GM12878 (cell line): Measurements from ENCODE around the gene WTIP. TPM values are rescaled to one million over a fixed set of nuclear protein-coding genes. Genes with fewer than 3 reads are reported as not detected.

Experiments used
- ATAC-seq: fragments of 200-7000 bp; cut with Tn5 transposase; 3 replicates; pipeline ENCODE4 v1.9.1; 2020; ENCODE audit warnings: mild to moderate bottlenecking, moderate library complexity
- BruUV-seq: library from RNA; stranded (reverse); fragments of 400-500 nt; replicated peaks from 2 replicates; lab custom pipeline; 2021; lab: Mats Ljungman, UMichigan
- CTCF ChIA-PET: fragments of 300-600 bp; sonication (Branson Sonifier 250); formaldehyde crosslinking; extraction: SDS; loops from one replicate; lab custom pipeline; 2021; ENCODE audit warnings: inconsistent platforms; lab: Yijun Ruan, JAX
- POLR2A ChIA-PET: fragments of 350-600 bp; formaldehyde crosslinking; extraction: SDS; loops from one replicate; lab custom pipeline; 2021; ENCODE audit warnings: inconsistent platforms; lab: Charles Lee
- RAD21 ChIA-PET: fragments of 300-600 bp; sonication (Branson Sonifier 250); formaldehyde crosslinking; loops from one replicate; lab custom pipeline; 2023; ENCODE audit warnings: antibody characterized with exemption; ENCODE audit not compliant: unreplicated experiment; lab: Charles Lee
- SMC1A ChIA-PET: fragments of 300-600 bp; sonication (Branson Sonifier 250); formaldehyde crosslinking; loops from one replicate; lab custom pipeline; 2023; ENCODE audit not compliant: unreplicated experiment, uncharacterized antibody; lab: Charles Lee
- DNase-seq: peaks from one replicate; pipeline ENCODE4 v3.0.0-alpha.2; 2011; ENCODE audit warnings: low read depth, low spot score
- FAIRE-seq: peaks from 3 replicates; lab custom pipeline; 2011; peaks lifted over from hg19 to GRCh38; lab: Jason Lieb, UNC
- H2AFZ ChIP-seq: 2 replicates; pipeline ENCODE4 v1.6.0; 2011; ENCODE audit warnings: low read depth, low read length, control low read depth; ENCODE audit not compliant: control insufficient read depth
- H3K27ac ChIP-seq: 2 replicates; pipeline ENCODE4 v1.5.1; 2011; ENCODE audit warnings: control low read depth; ENCODE audit not compliant: control insufficient read depth, insufficient read depth
- H3K27me3 ChIP-seq, 2 experiments: replicated peaks in 1 of 2; 2 replicates each; pipeline versions ENCODE4 v1.6.0 to v1.6.1; 2011; ENCODE audit warnings: low read length in 1 of 2; ENCODE audit not compliant: control insufficient read depth in 2 of 2, insufficient read depth in 2 of 2
- H3K36me3 ChIP-seq, 2 experiments: 2 replicates each; pipeline ENCODE4 v1.5.1; 2011; ENCODE audit warnings: low read length in 1 of 2; ENCODE audit not compliant: control insufficient read depth in 2 of 2, insufficient read depth in 2 of 2
- H3K4me1 ChIP-seq: 2 replicates; pipeline ENCODE4 v1.6.1; 2011; ENCODE audit warnings: mild to moderate bottlenecking, low read length, moderate library complexity, mixed read lengths; ENCODE audit not compliant: control insufficient read depth, insufficient read depth
- H3K4me2 ChIP-seq: 2 replicates; pipeline ENCODE4 v1.6.0; 2011; ENCODE audit warnings: control low read depth; ENCODE audit not compliant: control insufficient read depth, insufficient read depth
- H3K4me3 ChIP-seq: fragments of 200-600 bp; sonication (generic); 2 replicates; pipeline ENCODE4 v1.5.1; 2016
- H3K79me2 ChIP-seq: 2 replicates; pipeline ENCODE4 v1.6.0; 2011; ENCODE audit warnings: low read length; ENCODE audit not compliant: control insufficient read depth, insufficient read depth
- H3K9ac ChIP-seq: 2 replicates; pipeline ENCODE4 v1.8.0; 2011; ENCODE audit warnings: low read length, control low read depth, mixed read lengths; ENCODE audit not compliant: control insufficient read depth, insufficient read depth
- H3K9me3 ChIP-seq: replicated peaks from 3 replicates; pipeline ENCODE4 v1.5.1; 2011; ENCODE audit warnings: mild to moderate bottlenecking, low read length; ENCODE audit not compliant: control insufficient read depth, insufficient read depth
- H4K20me1 ChIP-seq: 2 replicates; pipeline ENCODE4 v1.6.0; 2011; ENCODE audit not compliant: control insufficient read depth, insufficient read depth
- BACH1 ChIP-seq: fragments of 450-650 bp; IDR thresholded peaks from 2 replicates; pipeline ENCODE4 v1.6.1; 2017; ENCODE audit warnings: mild to moderate bottlenecking, borderline replicate concordance
- BCLAF1 ChIP-seq: fragments of 450-650 bp; IDR thresholded peaks from 2 replicates; pipeline ENCODE4 v1.6.1; 2017; ENCODE audit warnings: antibody characterized with exemption, mild to moderate bottlenecking, moderate library complexity
- BRCA1 ChIP-seq: IDR thresholded peaks from 2 replicates; pipeline ENCODE4 v1.6.1; 2011; ENCODE audit warnings: low read depth, low read length, improper control_type of control experiment
- CEBPZ ChIP-seq: fragments of 150-350 bp; IDR thresholded peaks from 2 replicates; pipeline ENCODE4 v1.6.1; 2016; ENCODE audit warnings: low read depth, low read length
- EGR1 ChIP-seq, 2 experiments: IDR thresholded peaks; 1 replicate in 1 of 2; 2 replicates in 1 of 2; pipeline ENCODE4 v1.6.1; 2011 to 2012; ENCODE audit warnings: low read depth in 2 of 2, low read length in 2 of 2, borderline replicate concordance in 1 of 2, mild to moderate bottlenecking in 1 of 2, moderate library complexity in 1 of 2
- GABPA ChIP-seq: IDR thresholded peaks from 2 replicates; pipeline ENCODE4 v1.6.1; 2014; ENCODE audit warnings: antibody characterized with exemption, low read depth, mild to moderate bottlenecking, inconsistent platforms
- NBN ChIP-seq: fragments of 450-650 bp; IDR thresholded peaks from 2 replicates; pipeline ENCODE4 v1.6.1; 2016
- PML ChIP-seq: IDR thresholded peaks from 2 replicates; pipeline ENCODE4 v1.6.1; 2012; ENCODE audit warnings: low read length, inconsistent platforms
- RUNX3 ChIP-seq: IDR thresholded peaks from 2 replicates; pipeline ENCODE4 v1.6.1; 2012; ENCODE audit warnings: low read length, inconsistent platforms
- SUZ12 ChIP-seq: fragments of 200-600 bp; sonication (generic); IDR thresholded peaks from one replicate; pipeline ENCODE4 v1.6.1; 2018; ENCODE audit warnings: antibody characterized with exemption, mild to moderate bottlenecking; ENCODE audit not compliant: unreplicated experiment
- WRNIP1 ChIP-seq: IDR thresholded peaks from 2 replicates; pipeline ENCODE4 v1.6.1; 2011; ENCODE audit warnings: low read depth, low read length, improper control_type of control experiment, borderline replicate concordance
- WGBS: methylation state at CpG from one replicate; pipeline ENCODE4 v1.1.6; 2016; ENCODE audit warnings: low lambda C conversion rate; ENCODE audit not compliant: insufficient replicate concordance, insufficient coverage; ENCODE audit errors: missing lambda C conversion rate; 5-methylcytosine and 5-hydroxymethylcytosine counted together
- in situ Hi-C: fragments of 300-500 bp; cut with MboI; formaldehyde crosslinking; loops from 9 replicates; pipeline ENCODE4 v1.14.3; 2018; ENCODE audit warnings: mixed read lengths
- intact Hi-C: fragments of 100-400 bp; cut with micrococcal nuclease; formaldehyde crosslinking; loops from one replicate; pipeline ENCODE4 v1.14.2; 2022; ENCODE audit not compliant: unreplicated experiment
- polyA plus RNA-seq, 11 experiments: library from polyadenylated mRNA; depleted of rRNA in 4 of 11; unstranded in 6 of 11; stranded (reverse) in 5 of 11; fragments of >200 nt; fragmentation: Nextera tagmentation in 4 of 11; fragmentation: Illumina TruSeq in 1 of 11; extraction: Ambion mirVana in 4 of 11; extraction: Trizol in 1 of 11; gene quantifications; 1 replicate in 1 of 11; 2 replicates in 10 of 11; pipeline versions ENCODE4 v1.2.1 to v1.2.3, GENCODE V29; 2011 to 2016; ENCODE audit warnings: inconsistent platforms in 2 of 11, missing spikeins in 2 of 11, low read depth in 1 of 11
- total RNA-seq, 4 experiments: library from RNA; depleted of rRNA in 3 of 4; stranded (reverse); fragments of >200 nt in 3 of 4; fragmentation: Illumina TruSeq in 1 of 4; extraction: Trizol in 1 of 4; gene quantifications; 2 replicates each; pipeline versions ENCODE4 v1.2.1 to v1.2.3, GENCODE V29; 2013 to 2021

Gene WTIP
- total and polyA plus RNA-seq, 10 of the 15 experiments (the other 5 are each of a cell fraction or from before 2014, with no cell fraction given) = 0.06 to 0.77 (median 0.17) TPM; not detected in 2

GRCh38 chr19:34448191-34448590 is 33.4 kb upstream of the WTIP start:
- CTCF ChIA-PET = no interaction called here
- WGBS = 100% methylated on average over 3 of the region's 3 CpGs
- Histone ChIP-seq H3K4me1 (no peaks in the 10 kb centered on the region), H3K79me2 (no peaks in the 10 kb centered on the region), H3K9me3 (no peaks in the 10 kb centered on the region)
- TF ChIP-seq PML (no peak), BACH1 (no peak), RUNX3 (no peak), NBN (no peak), SUZ12 (no peak), WRNIP1 (no peak), EGR1 (IDR thresholded peaks at IDR 0.05; ENCODE audit: borderline replicate concordance in 1 of 2, low read depth in 2 of 2, low read length in 2 of 2) (no peak), BRCA1 (no peak), BCLAF1 (no peak), CEBPZ (no peak), GABPA (no peak)
- TF ChIP-seq, all 136 proteins: peak for 0
- ChIA-PET RAD21 (no interaction called here), POLR2A (interaction anchor here (0.7 kb wide), 1 partner anchor 235 kb away, joined by 3 read pairs; no protein-coding TSS in a partner anchor), SMC1A (no interaction called here)
- in situ Hi-C loops (no loop called here), intact Hi-C loops (no loop called here)
- DNase-seq (no peak), FAIRE-seq (no peak), ATAC-seq (no peak)
- H4K20me1 ChIP-seq = no peaks in the 10 kb centered on the region
- peaks cover 2 to 50% of the 10 kb centered on the region in 2 experiments for H3K36me3 ChIP-seq
- H3K9ac ChIP-seq = no peak overlapping the region
- no peak overlapping the region for H3K4me2 ChIP-seq
- H3K4me3 ChIP-seq = no peak overlapping the region
- H2AFZ ChIP-seq = no peak overlapping the region
- no peak overlapping the region for H3K27ac ChIP-seq
- no TSS peak for BruUV-seq
- no peaks in the 10 kb centered on the region for H3K27me3 ChIP-seq
